Stomach (tissue), 4 donors: ENCODE results near the gene DRAP1.

Experiments
- CTCF ChIP-seq, 7 experiments: fragments of 450-650 bp in 4 of 7; fragments of 200-600 bp in 3 of 7; sonication (generic) in 3 of 7; IDR thresholded peaks; one replicate each; pipeline ENCODE4 v1.5.1; 2016 to 2019; ENCODE audit warnings: antibody characterized with exemption in 7 of 7, control low read depth in 2 of 7, mild to moderate bottlenecking in 1 of 7
- POLR2A ChIP-seq, 4 donors: fragments of 450-650 bp; IDR thresholded peaks; one replicate each; pipeline ENCODE4 v1.6.1; 2016; ENCODE audit warnings: antibody characterized with exemption in 4 of 4, control low read depth in 2 of 4, mild to moderate bottlenecking in 1 of 4, moderate library complexity in 1 of 4

GRCh38 chr11:65931773-65932557 is 12.7 kb downstream of the DRAP1 start:
- TF ChIP-seq POLR2A (IDR thresholded peaks at IDR 0.05) (no peak), CTCF (IDR thresholded peaks at IDR 0.05) (no peak)
